HK-2 (cell line): ENCODE data around the gene FAM174B.

ENCODE experiments used
- DNase-seq: peaks from one replicate; pipeline ENCODE4 v3.0.0-alpha.2; 2018; ENCODE audit not compliant: unreplicated experiment

FAM174B gene

DNA sequence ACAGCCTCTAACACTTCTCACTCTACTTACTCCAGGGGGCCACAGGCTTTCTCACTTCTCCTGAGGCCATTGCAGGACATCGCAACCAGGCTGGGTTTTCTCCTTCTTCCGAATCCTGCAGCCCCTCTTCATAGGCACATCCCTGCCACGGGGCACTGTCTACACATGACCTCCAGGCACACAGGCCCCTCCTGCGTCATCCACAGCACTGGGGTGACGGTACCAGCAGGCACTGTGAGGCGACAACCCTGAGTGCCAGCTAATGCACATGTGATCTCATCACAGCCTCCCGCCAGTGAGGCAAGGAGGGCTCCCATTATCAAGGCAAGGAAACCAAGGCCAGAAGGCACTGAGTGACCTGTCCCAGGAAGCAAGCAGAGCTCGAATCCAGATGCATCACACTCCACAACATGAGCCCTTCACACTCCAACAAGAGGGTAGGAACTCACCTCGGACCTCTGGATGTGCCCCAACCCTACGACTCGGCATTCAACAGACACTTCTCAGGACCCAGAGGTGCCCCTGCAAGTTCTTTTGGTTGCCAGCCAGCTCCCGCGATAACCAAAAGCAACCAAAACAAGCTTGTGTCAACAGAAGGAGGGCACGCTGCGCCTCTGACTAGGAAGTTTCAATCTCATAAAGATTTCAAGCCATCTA, 16.7 kb downstream of the FAM174B start:
- DNase-seq: no peak

DNA sequence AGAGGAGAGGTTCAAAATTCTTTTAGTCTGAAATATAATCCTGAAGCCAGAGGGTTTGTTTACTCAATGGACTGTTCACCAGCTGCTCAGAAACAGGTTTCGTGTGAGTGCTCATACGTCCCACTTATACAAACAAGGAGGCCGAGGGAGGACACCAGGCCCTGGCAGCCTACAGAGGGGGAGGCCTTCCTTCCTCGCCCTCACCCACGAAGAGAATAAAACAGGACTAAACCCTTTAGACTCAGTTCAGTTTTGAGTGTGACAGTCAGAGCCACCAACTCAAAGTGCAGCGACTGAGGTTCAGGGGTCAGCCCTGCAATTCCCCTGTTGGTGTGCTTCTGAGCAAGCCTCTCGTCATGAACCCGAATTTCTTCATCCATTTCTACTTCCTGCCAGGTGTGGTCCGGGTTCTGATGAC, 17.3 kb downstream of the FAM174B start:
- no peak for DNase-seq

DNA sequence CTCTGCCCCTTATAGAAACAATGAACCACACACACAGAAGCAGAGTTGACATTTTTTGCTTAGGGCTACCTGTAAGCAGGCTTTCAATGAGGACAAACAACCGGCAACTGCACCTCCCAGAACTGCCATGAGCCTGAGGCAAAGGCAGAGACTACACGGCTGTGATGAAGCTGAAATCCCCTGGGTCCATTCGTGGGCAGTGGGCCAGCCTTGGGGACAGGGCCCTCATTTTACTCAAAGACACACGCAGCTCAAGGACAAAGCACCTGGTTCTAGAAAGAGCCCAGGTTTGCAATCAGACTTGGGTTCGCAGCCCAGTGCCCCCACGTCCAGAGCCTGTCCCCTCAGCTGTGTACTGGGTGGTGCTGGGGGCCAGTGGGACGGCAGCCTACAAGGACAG, 17.9 kb downstream of the FAM174B start:
- no peak for DNase-seq

DNA sequence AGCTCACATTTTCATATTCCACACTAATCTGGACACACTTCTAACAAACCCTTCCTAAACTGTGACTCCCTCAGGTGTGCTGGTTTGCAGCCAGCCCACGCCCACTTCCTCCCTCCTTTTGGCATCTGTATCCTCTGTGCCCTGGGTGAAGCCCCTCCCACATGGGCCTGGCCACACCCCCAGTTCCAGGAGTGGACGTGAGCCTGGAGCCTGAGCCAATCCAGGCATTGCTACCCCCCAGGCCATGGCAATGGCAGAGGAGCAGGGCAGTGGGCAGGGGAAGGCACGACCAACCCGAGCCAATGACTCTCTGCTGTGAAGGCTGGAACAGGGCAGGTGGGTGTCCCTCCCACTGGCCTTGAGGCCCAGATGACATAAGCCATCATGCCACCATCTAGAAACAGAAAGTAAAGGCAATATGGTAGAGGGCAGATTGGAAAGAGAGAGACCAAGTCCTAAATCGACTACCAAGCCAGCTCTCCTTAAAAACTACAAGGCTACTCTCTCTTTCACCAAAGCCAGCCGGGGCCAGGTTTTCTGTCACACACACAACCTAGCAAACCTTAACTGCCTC, 18.6 kb downstream of the FAM174B start:
- DNase-seq: no peak

DNA sequence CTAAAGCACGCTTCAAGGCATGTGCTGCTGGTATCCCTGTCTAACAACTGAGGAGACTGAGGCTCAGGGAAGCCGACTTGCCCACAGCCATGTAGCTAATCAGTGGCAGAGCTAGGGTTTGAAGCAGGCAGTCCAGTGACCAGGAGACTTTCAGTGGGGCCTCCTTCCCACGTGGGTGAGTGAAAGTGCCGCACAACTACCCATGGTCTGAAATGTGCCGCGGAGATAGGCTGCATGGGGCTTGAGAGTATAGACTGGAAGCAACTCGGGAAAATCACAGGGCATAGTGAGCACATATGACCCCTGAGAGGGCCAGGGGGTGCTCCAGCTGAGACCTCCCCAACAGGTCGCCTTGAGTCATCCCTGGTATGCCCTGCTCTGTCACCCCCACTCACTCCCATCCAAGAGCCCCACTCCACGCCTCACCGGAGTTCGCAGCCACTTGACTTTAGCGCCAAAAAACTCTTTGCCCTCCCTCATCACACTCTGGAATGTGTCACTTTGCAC, 19.1 kb downstream of the FAM174B start:
- no peak for DNase-seq

DNA sequence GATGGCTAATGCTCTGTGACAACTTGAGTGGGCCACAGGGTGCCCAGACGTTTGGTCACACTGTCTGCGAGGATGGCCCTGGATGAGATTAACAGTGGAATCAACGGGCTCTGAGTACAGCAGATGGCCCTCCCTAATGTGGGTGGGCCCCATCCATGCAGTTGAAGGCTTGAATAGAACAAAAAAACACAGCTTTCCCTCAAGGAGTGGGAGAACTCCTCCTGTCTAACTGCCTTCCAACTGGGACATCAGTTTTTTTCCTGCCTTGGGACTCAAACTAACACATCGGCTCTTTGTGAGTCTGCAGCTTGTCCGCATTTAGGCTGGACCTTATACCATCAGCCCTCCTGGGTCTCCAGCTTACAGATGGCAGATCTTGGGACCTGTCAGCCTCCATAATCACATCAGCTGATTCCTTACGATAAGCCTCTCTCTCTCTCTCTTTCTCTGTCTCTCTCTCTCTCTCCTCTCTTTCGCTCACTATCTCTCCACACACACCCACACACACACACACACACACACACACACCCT, 20.8 kb downstream of the FAM174B start:
- DNase-seq: no peak

DNA sequence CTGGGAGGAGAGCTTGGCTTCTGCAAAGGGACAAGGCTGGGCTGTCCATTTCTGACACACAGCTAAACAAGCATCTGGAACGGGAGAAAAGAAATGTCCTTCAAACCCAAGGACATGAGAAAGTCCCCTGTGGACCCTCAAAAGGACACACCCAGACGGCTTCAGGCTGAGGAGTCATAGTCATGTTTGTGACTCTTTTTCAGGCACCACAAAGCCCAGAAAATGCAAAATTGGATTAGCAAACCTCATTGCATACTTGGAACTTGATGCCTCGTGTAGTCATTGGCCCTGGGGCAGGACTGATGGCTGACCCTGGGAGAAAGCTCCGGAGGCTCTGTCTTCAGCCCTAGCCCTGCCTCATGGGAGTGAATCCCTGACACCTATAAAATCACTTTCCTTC, 21.5 kb downstream of the FAM174B start:
- no peak for DNase-seq

DNA sequence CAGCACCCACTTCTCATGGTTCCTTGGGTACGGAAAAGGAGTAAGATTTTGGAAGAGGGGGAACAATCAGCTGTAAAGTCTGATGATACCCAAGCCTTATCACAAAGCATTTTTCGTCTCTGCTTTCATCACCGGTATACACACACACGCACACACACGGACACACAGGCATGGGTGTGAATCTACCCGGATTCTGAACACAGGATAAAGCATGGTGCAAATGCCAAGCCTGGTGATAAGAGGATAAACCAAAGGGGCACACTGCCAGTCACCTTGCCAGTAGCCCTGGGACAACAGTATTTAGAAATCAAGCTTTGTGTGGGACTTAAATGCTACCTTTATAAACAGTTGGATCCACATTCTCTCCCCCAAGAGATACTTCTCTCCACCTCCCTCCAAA, 22.2 kb downstream of the FAM174B start:
- DNase-seq: no peak

DNA sequence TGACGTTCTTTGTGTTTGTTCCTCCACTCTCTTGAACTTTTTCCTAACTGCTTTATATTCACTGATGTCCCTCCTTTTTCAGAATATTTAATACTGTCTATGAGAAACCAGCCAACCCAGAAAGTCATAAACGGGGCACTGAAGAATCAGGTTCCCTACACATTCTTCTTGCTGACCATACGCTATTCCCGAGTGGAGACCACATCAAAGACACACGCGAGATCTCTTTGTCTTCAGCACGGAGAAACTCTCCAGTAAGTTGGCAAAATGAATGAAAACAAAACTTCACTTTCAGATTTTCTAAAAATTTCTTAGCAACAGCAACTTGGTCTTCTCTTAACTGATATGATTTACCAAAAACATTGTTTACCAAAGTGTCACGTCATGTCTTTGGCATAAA, 22.6 kb downstream of the FAM174B start:
- no peak for DNase-seq

DNA sequence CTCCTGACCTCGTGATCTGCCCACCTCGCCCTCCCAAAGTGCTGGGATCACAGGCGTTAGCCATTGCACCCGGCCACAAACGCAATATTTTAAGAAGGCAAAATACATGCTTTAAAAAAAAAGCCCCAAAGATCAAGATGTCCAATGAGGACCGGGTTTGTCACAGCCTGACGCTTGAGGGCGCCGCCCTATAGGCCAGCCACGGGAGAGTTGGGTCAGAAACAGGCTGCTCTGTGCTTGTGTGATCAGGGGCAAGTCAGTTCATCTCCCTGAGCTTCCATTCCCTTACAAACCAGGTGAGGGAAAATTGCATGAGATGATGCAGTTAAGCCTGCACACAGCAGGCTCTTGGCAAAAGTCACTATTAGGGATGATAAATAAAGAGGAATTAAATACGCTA, 23.9 kb downstream of the FAM174B start:
- DNase-seq: no peak

DNA sequence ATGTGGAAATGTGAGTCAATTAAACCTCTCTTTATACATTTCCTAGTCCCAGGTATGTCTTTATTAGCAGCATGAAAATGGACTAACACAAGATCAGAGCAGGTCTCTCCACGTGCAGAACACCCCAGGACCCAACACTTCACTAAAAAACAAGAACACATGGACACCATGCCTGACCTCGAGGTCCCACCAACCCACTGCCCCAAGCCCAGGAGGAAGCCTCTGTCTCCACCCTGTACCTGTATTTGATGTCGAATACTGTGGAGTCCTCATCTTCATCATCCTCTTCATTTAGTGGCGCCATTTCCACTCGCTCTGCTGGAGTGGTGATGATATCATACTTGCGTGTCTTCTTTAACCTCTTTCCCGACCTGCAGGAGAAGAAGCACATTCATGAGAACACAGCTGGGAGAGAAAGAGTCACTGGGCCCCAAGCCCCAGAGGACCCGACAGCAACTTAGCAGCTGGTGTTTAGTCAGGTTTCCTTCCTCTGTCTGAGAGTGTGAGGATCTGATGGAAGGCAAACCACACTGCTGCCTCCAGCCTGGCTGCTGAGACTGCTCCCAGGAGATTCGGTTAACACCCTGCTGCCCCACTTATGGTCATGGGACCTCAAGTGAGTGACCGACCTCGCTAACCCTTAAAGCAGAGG, 25.5 kb downstream of the FAM174B start:
- DNase-seq: no peak

DNA sequence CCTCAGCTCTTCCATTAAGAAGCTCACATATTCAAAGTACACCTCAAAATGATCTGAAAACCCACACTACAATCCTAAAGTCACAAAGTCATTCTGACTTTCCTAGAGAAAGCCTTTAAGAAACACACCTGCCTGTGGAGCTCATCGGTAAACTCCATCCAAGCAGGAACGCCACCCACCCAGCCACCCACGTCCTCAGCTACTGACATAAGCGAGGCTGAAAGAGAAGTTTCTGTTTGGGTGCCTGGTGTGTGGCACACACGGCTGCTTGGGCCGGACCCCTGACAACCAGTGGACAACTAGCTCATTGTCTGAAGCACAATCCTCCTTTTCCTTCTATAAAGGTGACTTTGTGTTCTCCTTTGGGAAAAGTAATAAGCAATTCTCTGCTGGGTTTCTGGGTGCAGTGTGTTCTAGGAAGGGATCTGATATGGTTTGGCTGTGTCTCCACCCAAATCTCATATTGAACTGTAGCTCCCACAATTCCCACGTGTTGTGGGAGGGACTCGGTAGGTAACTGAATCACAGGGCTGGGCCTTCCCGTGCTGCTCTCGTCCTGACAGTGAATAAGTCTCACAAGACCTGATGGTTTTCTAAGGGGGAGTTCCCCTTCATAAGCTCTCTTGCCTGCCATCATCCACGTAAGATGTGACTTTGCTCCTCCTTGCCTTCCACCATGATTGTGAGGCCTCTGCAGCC, 26.1 kb downstream of the FAM174B start:
- DNase-seq: no peak

DNA sequence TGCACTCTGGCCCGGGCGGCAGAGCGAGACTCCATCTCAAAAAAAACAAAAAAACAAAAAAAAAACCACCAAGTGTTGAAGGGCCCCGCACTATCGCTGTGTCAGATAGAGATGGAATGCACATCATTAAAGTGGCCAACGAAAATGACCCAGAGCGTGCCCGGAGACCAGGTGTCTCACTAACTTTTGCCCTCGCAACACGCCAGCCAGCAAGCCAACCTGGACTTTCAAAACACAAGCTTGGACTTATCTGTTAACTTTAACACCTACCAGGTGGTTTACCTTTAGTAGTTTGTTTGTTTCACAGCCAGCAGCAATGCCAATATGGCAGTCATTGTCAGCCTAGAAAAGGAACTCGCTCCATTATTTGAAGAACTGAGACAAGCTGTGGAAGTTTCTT, 28.6 kb downstream of the FAM174B start:
- DNase-seq: no peak

DNA sequence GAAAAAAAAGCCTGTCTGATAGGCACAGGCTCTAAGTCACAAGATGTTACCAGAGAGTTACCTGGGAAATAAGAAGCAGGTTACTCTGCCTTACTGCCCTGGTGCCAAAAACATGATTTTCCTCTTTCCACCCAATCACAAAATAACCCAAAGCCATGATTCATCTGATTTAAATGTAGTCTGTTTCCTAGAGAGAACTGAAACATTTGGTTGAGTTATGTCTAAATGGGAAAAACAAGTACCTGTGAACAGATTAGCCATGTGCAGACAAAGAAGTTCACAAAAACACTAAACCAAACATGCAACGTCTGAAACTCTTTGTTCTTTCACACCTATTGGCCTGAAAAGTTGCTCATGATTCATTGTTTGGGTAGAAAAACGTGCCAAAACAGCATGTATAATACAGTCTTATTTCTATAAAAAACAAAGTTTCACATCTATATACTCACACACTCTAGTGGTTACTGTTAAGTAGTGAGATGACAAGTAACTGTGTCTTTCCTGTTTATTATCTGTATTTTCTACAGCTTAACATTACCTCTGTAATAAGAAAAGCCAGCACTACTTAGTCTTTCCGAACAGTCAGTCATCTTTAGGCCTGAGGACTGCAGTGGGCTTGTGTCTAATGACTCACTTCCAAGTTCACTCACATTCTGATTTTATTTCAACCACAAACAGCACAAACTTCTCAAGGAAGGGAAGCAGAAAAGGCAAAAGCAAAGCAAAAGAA, 30.2 kb downstream of the FAM174B start:
- no peak for DNase-seq

DNA sequence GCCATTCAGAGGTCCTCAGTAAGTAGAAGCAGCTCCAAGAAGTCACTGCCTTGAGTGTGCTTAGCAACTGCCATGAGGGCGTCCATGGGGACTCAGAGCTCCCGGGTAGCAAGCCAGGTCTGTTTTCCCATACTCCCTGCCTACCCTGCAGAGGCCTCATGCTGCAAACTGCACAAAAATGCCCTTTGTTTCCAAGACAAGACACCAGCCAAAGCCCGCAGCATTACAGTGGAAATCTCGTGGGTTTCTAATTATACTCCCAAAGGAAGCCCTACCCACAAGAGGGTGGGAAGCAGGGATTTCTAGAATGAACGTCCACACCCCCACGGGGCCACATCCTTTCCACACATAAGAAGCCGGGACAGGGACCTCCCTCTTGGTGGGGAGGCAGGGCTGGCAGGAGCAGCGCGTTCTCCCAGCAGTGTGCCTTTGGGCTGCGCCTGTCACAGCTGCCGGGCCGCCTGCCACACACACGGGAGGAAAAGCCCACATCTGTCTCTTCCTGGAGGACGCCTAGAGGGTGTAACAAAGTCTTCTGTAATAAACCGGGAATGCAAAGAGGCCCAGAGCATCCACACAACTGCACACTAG, 31.1 kb downstream of the FAM174B start:
- no peak for DNase-seq

DNA sequence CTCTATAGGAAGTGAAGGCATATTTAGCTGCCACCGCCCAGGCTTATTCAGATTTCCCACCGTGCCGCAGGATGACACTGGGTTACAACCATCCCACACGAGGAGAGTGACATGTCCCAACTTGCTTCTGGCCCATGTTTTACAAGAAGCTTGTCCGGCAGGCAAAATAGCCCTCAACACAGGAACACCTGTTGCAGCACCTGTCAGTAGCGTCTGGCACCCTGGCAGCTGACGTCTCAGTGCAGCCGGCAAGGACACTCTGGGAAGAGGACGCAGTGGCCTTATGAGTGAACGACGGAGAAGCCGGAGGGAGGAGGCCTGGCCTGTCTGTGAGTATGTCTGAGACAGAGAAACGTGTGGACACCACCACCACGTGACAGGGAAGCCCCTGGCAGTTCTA, 32.1 kb downstream of the FAM174B start:
- no peak for DNase-seq

DNA sequence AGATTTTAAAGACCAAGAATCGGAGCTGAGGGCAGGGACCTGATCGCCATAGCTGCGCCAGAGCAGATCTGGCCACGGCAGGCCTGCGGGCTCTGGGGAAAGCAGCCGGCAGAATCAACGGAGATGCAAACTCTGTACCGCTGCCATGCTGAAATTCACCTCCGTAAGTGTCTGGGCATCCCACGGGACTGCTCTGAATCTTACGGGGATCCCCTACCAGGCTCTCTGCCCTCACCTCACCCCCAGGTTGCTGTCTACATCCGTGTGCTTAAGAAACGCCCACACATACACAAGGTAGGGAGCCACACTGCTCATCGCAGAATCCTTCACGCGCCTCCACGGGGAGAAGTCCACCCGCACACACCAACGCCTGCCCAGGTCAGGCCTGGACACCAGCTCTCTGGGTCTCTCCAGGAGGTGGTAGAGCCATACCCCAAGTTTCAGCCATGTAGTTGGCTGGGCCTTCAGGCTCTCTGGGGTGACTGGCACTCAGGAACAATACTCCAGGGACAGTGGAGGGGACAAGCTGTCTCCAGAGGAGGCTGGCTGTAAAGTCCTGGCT, 33.5 kb downstream of the FAM174B start:
- no peak for DNase-seq

DNA sequence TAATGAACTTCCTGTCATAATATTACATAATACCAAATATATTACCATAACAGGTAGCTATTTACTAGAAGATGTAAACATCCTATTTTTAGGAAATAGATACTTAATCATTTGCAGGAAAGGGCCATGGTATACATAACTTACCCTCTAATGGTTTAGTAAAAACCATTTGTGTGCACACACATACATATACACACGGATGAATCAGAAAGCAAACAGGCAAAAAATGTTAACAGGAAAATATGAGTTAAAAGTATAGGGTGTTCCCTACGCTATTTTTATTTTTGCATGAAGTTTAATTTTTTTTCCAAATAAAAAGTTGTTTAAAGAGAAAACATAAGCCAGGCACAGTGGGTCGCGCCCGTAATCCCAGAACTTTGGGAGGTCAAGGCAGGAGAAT, 34.6 kb downstream of the FAM174B start:
- DNase-seq: no peak

DNA sequence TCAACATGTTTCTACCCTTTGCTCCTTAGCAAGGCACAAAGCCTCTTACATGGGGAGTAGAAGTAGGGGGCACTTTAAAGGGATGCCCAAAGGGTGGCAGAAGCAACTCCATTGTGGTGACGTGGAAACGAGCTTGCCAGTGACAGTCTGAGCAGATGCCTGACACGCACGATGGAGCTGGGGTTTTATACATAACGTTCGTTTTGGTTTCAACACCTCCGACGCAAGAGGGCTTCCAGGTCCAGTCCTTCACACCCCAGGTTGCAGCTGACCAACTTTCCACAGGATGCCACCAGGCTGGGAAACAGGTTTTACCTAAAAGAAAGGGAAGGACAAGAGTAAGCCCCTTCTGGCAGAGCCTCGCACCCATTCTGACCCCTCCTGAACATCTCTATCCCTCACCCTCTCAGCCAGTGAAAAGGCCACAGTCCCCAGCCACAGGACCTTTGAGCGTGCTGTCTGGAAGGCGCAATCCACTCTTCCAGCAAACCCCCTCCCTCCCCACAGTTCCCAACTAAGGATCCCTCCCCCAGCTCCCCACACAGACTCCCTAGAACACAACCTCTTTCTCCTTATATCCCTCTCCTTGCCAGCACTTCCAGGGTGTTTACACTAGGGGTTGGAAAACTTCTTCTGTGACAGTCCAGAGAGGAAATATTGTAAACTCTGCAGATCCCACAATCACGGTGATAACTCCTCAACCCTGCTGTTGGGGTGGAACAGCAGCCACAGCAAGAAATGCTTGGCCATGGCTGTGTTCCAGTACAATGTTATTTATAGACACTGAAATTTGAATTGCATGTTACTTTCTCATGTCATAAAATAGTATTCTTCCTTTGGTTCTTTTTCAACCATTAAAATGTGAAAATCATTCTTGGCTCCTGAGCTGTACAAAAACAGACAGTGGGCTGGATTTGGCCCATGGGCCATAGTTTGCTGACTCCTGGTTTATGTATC, 36.2 kb downstream of the FAM174B start:
- no peak for DNase-seq
